ENCODE data around the gene RHCG.

- TF ChIP-seq POLR2A (IDR thresholded peaks at IDR 0.05) (no peak), CTCF (IDR thresholded peaks at IDR 0.05) (peak in 3 of 7 experiments; percentile 10 to 29 (median 22))
Measured at GRCh38 chr15:89500397-89501270, 4.3 kb upstream of the RHCG start.

Measured in body of pancreas (tissue), 4 donors.